HG03280 (cell line): Measurements from ENCODE around the gene HMOX1.
"Not testable (repeated sequence)": the region's sequence is repeated elsewhere in the genome, so short reads cannot be mapped to it uniquely, and the experiment has no call there.

ENCODE experiments used
- ATAC-seq: cut with Tn5 transposase; IDR thresholded peaks from one replicate; pipeline ENCODE4 v1.9.1; 2021; ENCODE audit warnings: mild to moderate bottlenecking, moderate library complexity; ENCODE audit not compliant: unreplicated experiment

Gene HMOX1

GRCh38 chr22:35378621-35379020 is 2.3 kb upstream of the HMOX1 start:
- no peak for ATAC-seq

DNA sequence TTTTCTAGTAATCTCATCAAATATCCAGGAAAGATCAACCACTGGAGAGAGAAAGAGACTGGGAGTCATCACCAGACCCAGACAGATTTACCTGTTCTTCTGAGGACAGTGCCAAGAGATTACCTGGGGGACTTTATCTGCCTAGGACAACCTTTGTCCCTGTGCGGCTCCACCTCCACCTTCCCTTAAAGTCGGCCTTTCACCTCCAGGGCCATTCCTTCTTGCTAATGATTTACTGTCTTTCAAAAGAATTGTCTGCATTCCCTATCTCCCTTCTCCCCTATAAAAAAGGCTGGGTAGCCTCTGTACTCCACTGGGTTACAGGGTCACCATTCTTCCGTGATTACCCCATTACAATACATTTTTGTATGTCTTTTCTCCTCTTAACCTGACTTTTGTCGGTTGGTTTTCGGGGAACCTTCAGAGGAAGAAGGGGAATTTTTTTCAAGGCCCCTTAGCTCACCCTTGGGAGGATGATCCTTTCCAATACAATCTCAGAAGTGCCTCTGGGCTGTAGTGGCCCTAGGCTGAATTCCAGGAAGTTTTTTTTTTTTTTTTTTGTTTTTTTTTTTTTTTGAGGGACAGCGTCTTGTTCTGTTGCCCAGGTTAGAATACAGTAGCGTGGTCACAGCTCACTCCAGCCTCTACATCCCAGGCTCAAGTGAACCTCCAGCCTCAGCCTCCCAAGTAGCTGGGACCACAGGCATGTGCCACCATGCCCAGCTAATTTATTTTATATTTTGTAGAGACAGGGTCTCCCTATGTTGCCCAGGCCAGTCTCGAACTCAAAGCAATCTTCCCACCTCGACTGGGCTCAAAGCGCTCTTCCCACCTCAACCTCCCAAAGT is 1.5 kb upstream of the HMOX1 start:
- ATAC-seq: no peak

DNA sequence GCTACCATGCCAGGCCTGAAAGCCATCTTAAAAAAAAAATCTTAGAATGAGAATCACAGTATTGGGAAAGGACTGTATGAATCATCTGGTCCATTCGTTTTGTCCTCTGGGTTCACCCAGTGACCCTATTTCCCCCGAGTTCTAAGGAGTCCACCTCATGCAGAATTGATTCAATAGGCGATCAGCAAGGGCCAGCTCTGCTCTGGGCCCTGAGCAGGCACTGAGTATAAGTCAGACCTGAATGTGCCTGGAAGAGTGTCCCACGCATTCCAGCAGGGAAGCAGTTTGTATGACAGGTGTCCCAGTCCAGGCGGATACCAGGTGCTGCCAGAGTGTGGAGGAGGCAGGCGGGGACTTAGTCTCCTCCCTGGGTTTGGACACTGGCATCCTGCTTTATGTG is 883 bp upstream of the HMOX1 start:
- no peak for ATAC-seq

DNA sequence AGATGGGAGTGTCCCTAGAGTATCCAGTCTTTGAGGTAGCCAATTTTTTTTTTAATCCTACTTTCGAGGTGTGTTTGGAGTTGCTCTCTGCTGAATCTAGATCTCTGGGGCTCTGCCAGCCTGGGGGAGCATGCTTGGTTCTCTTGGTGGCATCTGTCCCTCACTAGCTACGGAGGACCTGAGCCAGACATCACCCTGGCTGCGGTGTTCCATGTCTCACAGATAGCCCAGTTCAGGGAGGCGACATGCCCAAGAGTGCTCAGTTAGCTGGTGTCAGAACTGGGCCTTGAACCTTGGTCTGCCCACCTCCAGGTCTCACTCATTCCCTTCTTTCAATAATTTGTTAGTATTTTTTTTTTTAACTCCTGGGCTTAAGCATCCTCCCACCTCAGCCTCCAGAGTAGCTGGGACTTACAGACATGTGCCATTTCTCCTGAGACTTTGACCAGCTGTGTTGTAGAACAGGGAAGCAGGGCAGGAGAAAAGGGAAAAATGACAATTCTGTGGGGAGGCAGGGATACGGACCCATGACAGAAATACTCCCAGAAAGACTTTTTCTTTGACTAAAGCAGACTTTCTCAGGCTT is 621 bp downstream of the HMOX1 start:
- peak; percentile 2 for ATAC-seq

DNA sequence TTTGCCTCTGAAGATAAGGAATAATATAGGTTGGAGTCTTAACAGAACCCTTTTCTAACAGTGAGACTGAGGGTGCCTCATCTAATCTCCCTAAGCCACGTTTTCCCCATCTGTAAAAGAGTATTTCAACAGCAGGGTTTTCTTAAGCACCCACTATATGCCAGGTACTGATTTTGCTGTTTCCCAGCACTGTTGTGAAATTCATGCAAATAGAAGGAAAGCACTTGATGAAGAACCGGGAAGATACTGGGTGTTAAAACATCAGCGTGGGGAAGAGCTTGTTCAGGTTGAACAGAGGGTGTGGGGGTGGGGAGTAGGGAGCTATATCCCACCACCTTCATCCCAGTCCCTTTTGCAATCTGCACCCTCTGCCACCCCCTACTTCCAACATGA is 2.8 kb downstream of the HMOX1 start:
- ATAC-seq: no peak

- ATAC-seq: no peak
These were observed 3.6 kb downstream of the HMOX1 start for GRCh38 chr22:35384527-35384926.

GRCh38 chr22:35384975-35385588 is 4.2 kb downstream of the HMOX1 start:
- ATAC-seq: no peak

DNA sequence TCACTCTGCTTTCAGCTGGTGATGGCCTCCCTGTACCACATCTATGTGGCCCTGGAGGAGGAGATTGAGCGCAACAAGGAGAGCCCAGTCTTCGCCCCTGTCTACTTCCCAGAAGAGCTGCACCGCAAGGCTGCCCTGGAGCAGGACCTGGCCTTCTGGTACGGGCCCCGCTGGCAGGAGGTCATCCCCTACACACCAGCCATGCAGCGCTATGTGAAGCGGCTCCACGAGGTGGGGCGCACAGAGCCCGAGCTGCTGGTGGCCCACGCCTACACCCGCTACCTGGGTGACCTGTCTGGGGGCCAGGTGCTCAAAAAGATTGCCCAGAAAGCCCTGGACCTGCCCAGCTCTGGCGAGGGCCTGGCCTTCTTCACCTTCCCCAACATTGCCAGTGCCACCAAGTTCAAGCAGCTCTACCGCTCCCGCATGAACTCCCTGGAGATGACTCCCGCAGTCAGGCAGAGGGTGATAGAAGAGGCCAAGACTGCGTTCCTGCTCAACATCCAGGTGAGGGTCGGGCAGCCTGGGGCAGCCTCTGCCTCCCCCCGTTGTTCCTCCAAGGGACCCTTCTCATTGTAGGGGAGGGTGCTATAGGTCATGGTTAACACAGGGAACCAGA is 5.9 kb downstream of the HMOX1 start:
- ATAC-seq: no peak

DNA sequence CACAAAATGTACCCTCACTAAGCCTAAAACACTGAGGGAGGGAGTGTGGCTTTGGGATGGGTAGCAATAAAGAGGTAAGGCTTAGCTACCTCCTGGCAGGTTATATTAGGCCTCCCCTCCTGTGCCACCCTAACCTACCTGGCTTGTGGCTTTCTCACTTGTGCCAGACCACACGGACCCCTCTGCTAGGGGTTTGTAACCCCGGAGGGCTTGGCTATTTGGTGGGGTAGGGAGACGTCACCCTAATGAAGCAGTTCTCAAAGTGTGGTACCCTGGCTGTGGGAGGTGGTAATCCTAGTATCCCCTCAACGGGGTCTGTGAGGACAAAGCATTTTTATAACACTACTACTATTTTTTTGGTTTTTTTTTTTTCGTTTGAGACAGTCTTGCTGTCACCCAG is 10.0 kb downstream of the HMOX1 start:
- ATAC-seq: no peak

DNA sequence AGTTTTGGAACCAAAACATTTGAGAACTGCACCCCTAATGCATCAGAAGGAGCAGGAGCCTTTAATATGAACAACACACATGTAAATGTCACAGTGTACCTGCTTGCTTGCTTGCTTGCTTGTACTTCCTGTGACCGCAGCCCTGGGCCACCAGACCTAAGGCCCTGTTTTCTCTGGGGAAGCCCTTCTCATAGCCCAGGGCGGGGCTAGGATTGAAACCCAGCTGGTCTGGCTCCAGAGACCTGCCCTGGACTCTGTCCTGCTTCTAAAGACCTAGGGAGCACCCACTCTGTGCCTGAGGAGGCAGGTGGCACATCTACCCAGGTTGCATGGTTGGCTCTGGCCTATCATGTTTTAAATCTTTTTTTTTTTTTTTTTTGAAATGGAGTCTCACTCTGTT is 11.5 kb downstream of the HMOX1 start:
- ATAC-seq: no peak

GRCh38 chr22:35393116-35394010 is 12.5 kb downstream of the HMOX1 start:
- ATAC-seq: no peak

- no peak for ATAC-seq
These were observed 13.1 kb downstream of the HMOX1 start for GRCh38 chr22:35394011-35394312.

DNA sequence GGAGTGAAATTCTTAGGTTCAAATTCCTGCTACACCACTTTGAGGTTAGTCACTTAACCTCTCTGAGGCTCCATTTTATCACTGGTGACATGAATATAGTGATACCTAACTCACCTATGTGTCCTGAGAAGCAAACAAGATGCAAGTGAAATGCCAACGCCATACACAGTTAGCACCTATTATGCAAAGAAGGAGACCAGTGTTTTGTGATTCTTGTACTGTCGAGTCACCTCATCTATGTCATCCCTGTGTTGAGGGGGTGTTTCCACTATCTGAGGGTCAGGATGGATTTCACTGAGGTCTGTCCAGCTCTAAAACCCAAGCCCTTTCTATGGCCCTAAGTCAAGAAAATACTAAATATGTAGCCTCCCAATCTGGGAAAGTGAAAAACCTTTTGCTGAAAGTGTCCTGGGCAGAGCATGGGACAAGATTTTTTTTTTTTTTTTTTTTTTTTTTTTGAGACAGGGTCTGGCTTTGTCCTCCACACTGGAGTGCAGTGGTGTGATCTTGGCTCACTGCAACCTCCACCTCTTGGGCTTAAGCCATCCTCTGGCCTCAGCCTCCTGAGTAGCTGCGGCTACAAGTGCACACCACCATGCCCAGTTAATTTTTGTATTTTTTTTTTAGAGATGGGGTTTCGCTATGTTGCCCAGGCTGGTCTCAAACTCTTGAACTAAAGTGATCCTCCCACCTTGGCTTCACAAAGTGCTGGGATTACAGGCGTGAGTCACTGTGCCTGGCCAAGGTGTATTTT is 14.1 kb downstream of the HMOX1 start:
- ATAC-seq: no peak

DNA sequence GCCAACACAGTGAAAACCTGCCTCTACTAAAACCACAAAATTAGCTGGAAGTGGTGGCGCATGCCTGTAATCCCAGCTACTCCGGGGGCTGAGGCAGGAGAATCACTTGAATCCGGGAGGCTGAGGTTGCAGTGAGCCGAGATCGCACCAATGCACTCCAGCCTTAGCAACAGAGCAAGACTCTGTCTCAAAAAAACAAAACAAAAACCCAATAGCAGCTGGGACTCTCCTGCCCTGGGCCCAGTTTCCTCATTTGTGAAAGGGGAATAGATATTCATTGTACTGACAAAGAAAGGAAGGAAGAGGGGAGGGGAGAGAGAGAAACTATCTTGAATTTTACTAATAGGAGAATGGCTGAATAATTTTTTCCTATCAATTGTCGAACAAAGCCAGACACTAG is 15.7 kb downstream of the HMOX1 start:
- not testable (repeated sequence) for ATAC-seq

- no peak for ATAC-seq
These were observed 16.4 kb downstream of the HMOX1 start for GRCh38 chr22:35397095-35397904.

DNA sequence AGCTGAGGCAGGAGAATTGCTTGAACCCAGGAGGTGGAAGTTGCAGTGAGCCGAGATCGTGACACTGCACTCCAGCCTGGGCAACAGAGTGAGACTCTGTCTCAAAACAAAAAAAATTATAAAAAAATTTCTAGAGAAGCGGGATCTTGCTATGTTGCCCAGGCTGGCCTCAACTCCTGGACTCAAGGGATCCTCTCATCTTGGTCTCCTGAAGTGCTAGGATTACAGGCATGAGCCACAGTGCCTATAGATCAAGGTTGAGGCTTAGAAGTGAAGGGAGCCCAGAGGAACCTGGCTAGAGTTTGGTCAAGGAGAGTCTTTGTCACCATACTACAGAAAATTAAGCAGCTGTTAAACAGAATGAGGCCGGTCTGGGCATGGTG is 17.7 kb downstream of the HMOX1 start:
- no peak for ATAC-seq

DNA sequence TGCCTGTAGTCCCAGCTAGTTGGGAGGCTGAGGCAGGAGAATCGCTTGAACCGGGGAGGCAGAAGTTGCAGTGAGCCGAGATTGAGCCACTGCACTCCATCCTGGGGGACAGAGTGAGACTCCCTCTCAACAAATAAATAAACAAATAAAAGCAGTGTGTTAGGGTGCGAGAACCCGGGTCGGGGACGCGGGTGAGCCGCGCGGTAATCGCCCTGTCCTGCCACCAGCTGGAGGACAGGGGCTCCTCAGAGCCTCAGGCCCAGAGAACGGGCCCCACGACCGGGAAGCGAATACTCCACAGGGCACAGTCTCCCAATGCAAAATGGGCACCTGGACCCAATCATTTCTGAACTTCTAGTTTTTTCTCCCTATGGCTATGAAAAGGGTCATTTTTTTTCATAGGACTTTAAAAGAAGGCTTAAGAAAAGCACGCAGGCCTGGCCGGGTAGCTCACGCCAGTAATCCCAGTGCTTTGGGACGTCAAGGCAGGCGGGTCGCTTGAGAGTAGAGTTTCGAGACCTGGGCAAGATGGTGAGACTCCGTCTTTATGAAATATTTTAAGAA is 18.3 kb downstream of the HMOX1 start:
- ATAC-seq: no peak

DNA sequence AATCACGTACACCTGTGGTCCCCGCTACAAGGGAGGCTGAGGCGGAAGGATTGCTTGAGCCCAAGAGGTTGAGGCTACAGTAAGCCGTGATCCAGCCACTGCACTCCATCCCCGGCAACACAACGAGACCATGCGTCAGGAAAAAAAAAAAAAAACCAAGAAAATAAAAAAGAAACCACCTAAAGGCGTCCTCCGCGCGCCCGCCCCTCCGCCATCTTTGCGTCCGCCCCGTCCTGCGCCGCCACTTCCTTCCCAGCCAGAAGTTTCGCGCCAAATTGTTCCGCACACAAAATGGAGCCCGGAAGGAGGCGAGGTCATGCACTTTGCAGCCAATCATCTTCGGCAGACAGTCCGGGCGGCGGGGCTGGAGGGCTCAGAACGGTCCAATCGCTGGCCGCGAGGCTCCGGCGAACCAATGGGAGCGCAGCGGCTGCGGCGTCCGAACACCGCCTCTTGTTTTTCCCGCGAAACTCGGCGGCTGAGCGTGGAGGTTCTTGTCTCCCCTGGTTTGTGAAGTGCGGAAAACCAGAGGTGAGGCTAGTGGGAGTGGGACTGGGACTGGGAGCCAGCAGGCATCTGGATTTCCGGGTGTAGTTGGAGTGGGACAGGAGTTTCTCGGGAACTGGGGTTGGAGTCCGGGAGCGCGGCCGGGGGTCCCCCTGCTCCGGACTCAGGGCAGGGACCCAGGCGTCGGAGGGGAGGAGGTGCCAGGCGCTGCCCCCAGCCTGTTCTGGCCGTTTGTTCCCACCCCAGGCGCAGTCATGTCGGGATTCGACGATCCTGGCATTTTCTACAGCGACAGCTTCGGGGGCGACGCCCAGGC is 19.0 kb downstream of the HMOX1 start, which contains the start of gene MCM5:
TSS of gene MCM5 (plus strand) at position 463 of the 823 bp plus-strand sequence. CDS start at position 762, 299 bp downstream.
- peak; percentile 97 for ATAC-seq
